OCI-LY1 (cell line): Measurements from ENCODE around the gene C4A.

Experiments used
- EZH2 ChIP-seq: fragments of 200-600 bp; sonication (generic), shearing (Covaris generic); IDR thresholded peaks from 2 replicates; pipeline ENCODE4 v1.8.0; 2017; ENCODE audit warnings: borderline replicate concordance, mixed run types, mild to moderate bottlenecking, antibody characterized with exemption, low read length, moderate library complexity, mixed read lengths
- TF ChIP-seq, protein P1 (sequence below): fragments of 200-600 bp; sonication (generic), shearing (Covaris generic); IDR thresholded peaks from 2 replicates; pipeline ENCODE4 v1.5.1; 2017; ENCODE audit warnings: mild to moderate bottlenecking, antibody characterized with exemption, low read length, moderate library complexity, mixed read lengths

DNA sequence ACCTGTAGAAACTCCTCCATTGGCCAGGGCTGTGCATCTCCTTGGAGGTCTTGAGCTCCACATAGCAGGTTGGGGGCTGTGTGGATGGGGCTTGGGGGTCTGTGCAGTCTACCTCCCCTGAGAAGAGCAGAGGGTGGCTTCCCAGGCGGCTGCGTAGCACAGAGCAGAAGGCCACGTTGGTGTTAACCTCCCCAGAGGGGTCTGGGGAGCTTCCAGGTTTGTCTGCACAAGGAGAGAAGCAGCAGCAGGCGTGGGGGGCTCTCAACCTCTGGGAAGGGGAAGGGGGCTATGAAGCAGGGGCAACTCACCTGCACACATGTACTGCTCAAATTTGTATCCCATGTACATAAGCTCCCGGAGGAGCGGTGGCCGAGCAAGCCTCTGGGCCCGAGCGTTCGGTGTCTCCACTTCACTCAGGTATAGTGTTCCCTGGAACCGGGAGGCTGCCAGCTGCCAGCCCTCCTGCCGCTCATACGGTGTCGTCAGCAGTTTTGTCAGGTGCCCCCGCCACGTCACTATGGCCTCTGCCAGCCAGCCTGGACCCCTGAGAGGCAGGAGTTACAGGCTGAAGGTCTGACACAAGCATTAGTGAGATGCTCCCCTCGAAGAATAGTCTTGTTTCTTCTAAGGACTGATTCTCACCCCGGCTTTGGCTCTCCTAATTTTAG is 11.1 kb upstream of the C4A start:
- TF ChIP-seq, protein P1, sequence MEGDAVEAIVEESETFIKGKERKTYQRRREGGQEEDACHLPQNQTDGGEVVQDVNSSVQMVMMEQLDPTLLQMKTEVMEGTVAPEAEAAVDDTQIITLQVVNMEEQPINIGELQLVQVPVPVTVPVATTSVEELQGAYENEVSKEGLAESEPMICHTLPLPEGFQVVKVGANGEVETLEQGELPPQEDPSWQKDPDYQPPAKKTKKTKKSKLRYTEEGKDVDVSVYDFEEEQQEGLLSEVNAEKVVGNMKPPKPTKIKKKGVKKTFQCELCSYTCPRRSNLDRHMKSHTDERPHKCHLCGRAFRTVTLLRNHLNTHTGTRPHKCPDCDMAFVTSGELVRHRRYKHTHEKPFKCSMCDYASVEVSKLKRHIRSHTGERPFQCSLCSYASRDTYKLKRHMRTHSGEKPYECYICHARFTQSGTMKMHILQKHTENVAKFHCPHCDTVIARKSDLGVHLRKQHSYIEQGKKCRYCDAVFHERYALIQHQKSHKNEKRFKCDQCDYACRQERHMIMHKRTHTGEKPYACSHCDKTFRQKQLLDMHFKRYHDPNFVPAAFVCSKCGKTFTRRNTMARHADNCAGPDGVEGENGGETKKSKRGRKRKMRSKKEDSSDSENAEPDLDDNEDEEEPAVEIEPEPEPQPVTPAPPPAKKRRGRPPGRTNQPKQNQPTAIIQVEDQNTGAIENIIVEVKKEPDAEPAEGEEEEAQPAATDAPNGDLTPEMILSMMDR, result no peak
- no peak for TF ChIP-seq EZH2
